Measurements from ENCODE around the gene ARMH2.

DNA sequence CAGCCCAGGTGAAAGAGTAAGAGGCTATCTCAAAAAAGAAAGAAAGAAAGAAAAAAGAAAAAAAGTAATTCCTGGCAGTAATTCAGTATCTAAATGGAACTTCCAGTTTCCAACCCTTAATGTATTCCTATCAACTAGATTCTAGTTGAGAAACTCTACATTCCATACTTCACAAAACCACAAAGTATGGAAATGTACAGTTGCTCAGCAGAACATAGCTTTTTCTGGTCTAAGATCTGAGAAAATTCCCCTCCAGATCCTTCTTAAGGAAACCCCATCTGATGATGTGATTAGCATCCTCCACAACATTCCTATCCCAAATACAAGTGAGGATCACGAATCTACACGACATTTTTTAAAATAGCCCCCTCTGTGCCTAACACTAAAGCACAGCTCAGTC is 3.6 kb downstream of the ARMH2 start:
- TF ChIP-seq TARDBP (IDR thresholded peaks at IDR 0.05) (no peak), ARNT (IDR thresholded peaks at IDR 0.05) (no peak), SP1 (IDR thresholded peaks at IDR 0.05) (no peak), HDGF (IDR thresholded peaks at IDR 0.05; ENCODE audit: borderline replicate concordance) (no peak), NFRKB (IDR thresholded peaks at IDR 0.05) (no peak), SUZ12 (IDR thresholded peaks at IDR 0.05) (no peak), FOXK2 (IDR thresholded peaks at IDR 0.05) (no peak), ELF4 (IDR thresholded peaks at IDR 0.05) (no peak), FOXM1 (IDR thresholded peaks at IDR 0.05; ENCODE audit: borderline replicate concordance) (no peak), L3MBTL2 (conservative IDR thresholded peaks at IDR 0.05) (no peak), CTBP1 (IDR thresholded peaks at IDR 0.05; ENCODE audit: borderline replicate concordance) (no peak), BHLHE40 (IDR thresholded peaks at IDR 0.05; ENCODE audit: borderline replicate concordance) (no peak), LEF1 (IDR thresholded peaks at IDR 0.05; ENCODE audit: borderline replicate concordance) (no peak)
- TF ChIP-seq, protein P1, sequence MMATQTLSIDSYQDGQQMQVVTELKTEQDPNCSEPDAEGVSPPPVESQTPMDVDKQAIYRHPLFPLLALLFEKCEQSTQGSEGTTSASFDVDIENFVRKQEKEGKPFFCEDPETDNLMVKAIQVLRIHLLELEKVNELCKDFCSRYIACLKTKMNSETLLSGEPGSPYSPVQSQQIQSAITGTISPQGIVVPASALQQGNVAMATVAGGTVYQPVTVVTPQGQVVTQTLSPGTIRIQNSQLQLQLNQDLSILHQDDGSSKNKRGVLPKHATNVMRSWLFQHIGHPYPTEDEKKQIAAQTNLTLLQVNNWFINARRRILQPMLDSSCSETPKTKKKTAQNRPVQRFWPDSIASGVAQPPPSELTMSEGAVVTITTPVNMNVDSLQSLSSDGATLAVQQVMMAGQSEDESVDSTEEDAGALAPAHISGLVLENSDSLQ (IDR thresholded peaks at IDR 0.05), result no peak

Measured in HEK293T (cell line).